ENCODE data around the gene KCNF1. TPM values are rescaled to one million over a fixed set of nuclear protein-coding genes. Genes with fewer than 3 reads are reported as not detected.

Gene KCNF1
- total RNA-seq, 1 donor from 2014 or later = not detected

GRCh38 chr2:10871978-10872377 is 39.8 kb upstream of the KCNF1 start:
- Mint-ChIP-seq H3K36me3 (no peaks in the 10 kb centered on the region), H3K4me3 (no peak overlapping the region), H3K4me1 (no peaks in the 10 kb centered on the region), H3K27me3 (ENCODE audit: insufficient read depth, low read depth) (peaks cover 2% of the 10 kb centered on the region), H3K27ac (no peak overlapping the region), H3K9me3 (peaks cover 16% of the 10 kb centered on the region)
- Histone ChIP-seq H3K36me3 (no peaks in the 10 kb centered on the region), H3K9ac (no peak overlapping the region), H4K20me1 (ENCODE audit: low read depth) (no peaks in the 10 kb centered on the region), H3K27me3 (no peaks in the 10 kb centered on the region), H3K4me3 (no peak overlapping the region), H3K4me1 (no peaks in the 10 kb centered on the region), H3F3A (ENCODE audit: low read depth) (no peaks in the 10 kb centered on the region), H3K4me2 (no peak overlapping the region), H2AFZ (replicated peaks) (no peak overlapping the region), H3K79me2 (ENCODE audit: low read depth) (no peaks in the 10 kb centered on the region), H3K9me3 (ENCODE audit: low read depth) (peaks cover 7% of the 10 kb centered on the region), H3K27ac (no peak overlapping the region)
- DNase-seq (ENCODE audit: low spot score) = no peak
- TF ChIP-seq EZH2phosphoT487 (IDR thresholded peaks at IDR 0.05) (no peak), EZH2 (IDR thresholded peaks at IDR 0.05) (no peak), CTCF (IDR thresholded peaks at IDR 0.05) (no peak)

- no peaks in the 10 kb centered on the region for H3K4me1 Mint-ChIP-seq
- Histone ChIP-seq H3K27me3 (no peaks in the 10 kb centered on the region), H3K27ac (no peak overlapping the region), H3K36me3 (no peaks in the 10 kb centered on the region), H2AFZ (replicated peaks) (no peak overlapping the region), H3F3A (ENCODE audit: low read depth) (no peaks in the 10 kb centered on the region), H3K9ac (no peak overlapping the region), H4K20me1 (ENCODE audit: low read depth) (no peaks in the 10 kb centered on the region), H3K9me3 (ENCODE audit: low read depth) (peaks cover 7% of the 10 kb centered on the region), H3K4me3 (no peak overlapping the region), H3K79me2 (ENCODE audit: low read depth) (no peaks in the 10 kb centered on the region), H3K4me2 (no peak overlapping the region), H3K4me1 (no peaks in the 10 kb centered on the region)
- peaks cover 2% of the 10 kb centered on the region for H3K27me3 Mint-ChIP-seq (ENCODE audit: insufficient read depth, low read depth)
- no peak overlapping the region for H3K27ac Mint-ChIP-seq
- no peak overlapping the region for H3K4me3 Mint-ChIP-seq
- no peak for DNase-seq (ENCODE audit: low spot score)
- TF ChIP-seq EZH2 (IDR thresholded peaks at IDR 0.05) (no peak), EZH2phosphoT487 (IDR thresholded peaks at IDR 0.05) (no peak), CTCF (IDR thresholded peaks at IDR 0.05) (no peak)
- peaks cover 16% of the 10 kb centered on the region for H3K9me3 Mint-ChIP-seq
- no peaks in the 10 kb centered on the region for H3K36me3 Mint-ChIP-seq
Measured at GRCh38 chr2:10873171-10873570, 38.6 kb upstream of the KCNF1 start.

GRCh38 chr2:10873790-10874437 is 37.8 kb upstream of the KCNF1 start:
- H3K27ac ChIP-seq = no peak overlapping the region
- H3K4me2 ChIP-seq = no peak overlapping the region
- peaks cover 7% of the 10 kb centered on the region for H3K9me3 ChIP-seq (ENCODE audit: low read depth)
- no peak overlapping the region for H3K4me3 ChIP-seq
- H3K36me3 ChIP-seq = no peaks in the 10 kb centered on the region
- Mint-ChIP-seq H3K4me1 (peaks cover under 1% of the 10 kb centered on the region), H3K27me3 (ENCODE audit: insufficient read depth, low read depth) (peaks cover 2% of the 10 kb centered on the region), H3K27ac (peak overlapping the region; percentile 58), H3K9me3 (peaks cover 16% of the 10 kb centered on the region), H3K36me3 (no peaks in the 10 kb centered on the region), H3K4me3 (no peak overlapping the region)
- no peaks in the 10 kb centered on the region for H3K4me1 ChIP-seq
- H3F3A ChIP-seq (ENCODE audit: low read depth) = no peaks in the 10 kb centered on the region
- no peaks in the 10 kb centered on the region for H3K27me3 ChIP-seq
- no peaks in the 10 kb centered on the region for H4K20me1 ChIP-seq (ENCODE audit: low read depth)
- no peaks in the 10 kb centered on the region for H3K79me2 ChIP-seq (ENCODE audit: low read depth)
- TF ChIP-seq EZH2 (IDR thresholded peaks at IDR 0.05) (no peak), EZH2phosphoT487 (IDR thresholded peaks at IDR 0.05) (no peak), CTCF (IDR thresholded peaks at IDR 0.05) (no peak)
- DNase-seq (ENCODE audit: low spot score) = no peak
- H3K9ac ChIP-seq = no peak overlapping the region
- H2AFZ ChIP-seq (replicated peaks) = no peak overlapping the region
